Stimulated activated memory B cell treated with anti-CD40 and anti-IgM and Interleukin-4, amounts not matched to agents 10 μg/mL and 1 μg/mL and 100 μg/mL, for 72 hours (primary cell): Measurements from ENCODE around the gene COPG1.
A peak's percentile ranks its signal among the peaks of the same experiment; 100 is the strongest.

ENCODE experiments used
- ATAC-seq: fragments of 150-1000 bp; cut with Tn5 transposase; 2 replicates; pipeline ENCODE4 v1.10.0; 2021
- H3K27ac Mint-ChIP-seq: one replicate; pipeline ENCODE4 v1.8.0; 2022; ENCODE audit warnings: mild to moderate bottlenecking, mixed read lengths
- H3K27me3 Mint-ChIP-seq: one replicate; pipeline ENCODE4 v1.8.0; 2022; ENCODE audit warnings: mixed read lengths
- H3K36me3 Mint-ChIP-seq: one replicate; pipeline ENCODE4 v1.8.0; 2022; ENCODE audit warnings: mixed read lengths
- H3K4me1 Mint-ChIP-seq: one replicate; pipeline ENCODE4 v1.8.0; 2022; ENCODE audit warnings: mixed read lengths
- H3K4me3 Mint-ChIP-seq: one replicate; pipeline ENCODE4 v1.8.0; 2022; ENCODE audit warnings: mild to moderate bottlenecking, moderate library complexity, mixed read lengths
- H3K9me3 Mint-ChIP-seq: one replicate; pipeline ENCODE4 v1.8.0; 2022; ENCODE audit warnings: mixed read lengths

Gene COPG1

GRCh38 chr3:129312021-129312639 is 62.7 kb downstream of the COPG1 start:
- H3K9me3 Mint-ChIP-seq = no peaks in the 10 kb centered on the region
- H3K4me1 Mint-ChIP-seq = peaks cover 11% of the 10 kb centered on the region
- H3K27me3 Mint-ChIP-seq = peaks cover 1% of the 10 kb centered on the region
- ATAC-seq = no peak
- H3K4me3 Mint-ChIP-seq = no peak overlapping the region
- no peaks in the 10 kb centered on the region for H3K36me3 Mint-ChIP-seq
- H3K27ac Mint-ChIP-seq = no peak overlapping the region

- no peak overlapping the region for H3K27ac Mint-ChIP-seq
- peaks cover 11% of the 10 kb centered on the region for H3K4me1 Mint-ChIP-seq
- H3K27me3 Mint-ChIP-seq = peaks cover 9% of the 10 kb centered on the region
- no peak for ATAC-seq
- no peaks in the 10 kb centered on the region for H3K9me3 Mint-ChIP-seq
- no peak overlapping the region for H3K4me3 Mint-ChIP-seq
- no peaks in the 10 kb centered on the region for H3K36me3 Mint-ChIP-seq
Observed at GRCh38 chr3:129312671-129313414, 63.4 kb downstream of the COPG1 start.

- H3K4me3 Mint-ChIP-seq = no peak overlapping the region
- no peaks in the 10 kb centered on the region for H3K36me3 Mint-ChIP-seq
- ATAC-seq = no peak
- H3K27ac Mint-ChIP-seq = no peak overlapping the region
- H3K27me3 Mint-ChIP-seq = peaks cover 14% of the 10 kb centered on the region
- peaks cover 11% of the 10 kb centered on the region for H3K4me1 Mint-ChIP-seq
- H3K9me3 Mint-ChIP-seq = no peaks in the 10 kb centered on the region
Observed at GRCh38 chr3:129313415-129313664, 63.9 kb downstream of the COPG1 start.

GRCh38 chr3:129313665-129314385 is 64.4 kb downstream of the COPG1 start:
- peaks cover 18% of the 10 kb centered on the region for H3K27me3 Mint-ChIP-seq
- ATAC-seq = no peak

GRCh38 chr3:129314386-129315222 is 65.2 kb downstream of the COPG1 start:
- peak; percentile 31 for ATAC-seq
- Mint-ChIP-seq H3K4me3 (peak overlapping the region; percentile 76), H3K4me1 (peaks cover 15% of the 10 kb centered on the region), H3K27ac (no peak overlapping the region), H3K9me3 (no peaks in the 10 kb centered on the region), H3K36me3 (no peaks in the 10 kb centered on the region), H3K27me3 (peaks cover 22% of the 10 kb centered on the region)

More at GRCh38 chr3:129313665-129314385, 64.4 kb downstream of the COPG1 start:
- peak overlapping the region; percentile 15 for H3K4me3 Mint-ChIP-seq
- no peaks in the 10 kb centered on the region for H3K36me3 Mint-ChIP-seq
- no peak overlapping the region for H3K27ac Mint-ChIP-seq
- H3K4me1 Mint-ChIP-seq = peaks cover 14% of the 10 kb centered on the region
- no peaks in the 10 kb centered on the region for H3K9me3 Mint-ChIP-seq

- Mint-ChIP-seq H3K27me3 (peaks cover 22% of the 10 kb centered on the region), H3K36me3 (no peaks in the 10 kb centered on the region), H3K4me1 (peaks cover 15% of the 10 kb centered on the region), H3K27ac (peak overlapping the region; percentile 60), H3K4me3 (peak overlapping the region; percentile 84), H3K9me3 (no peaks in the 10 kb centered on the region)
- peak; percentile 10 for ATAC-seq
Observed at GRCh38 chr3:129315223-129315997, 66.0 kb downstream of the COPG1 start.

GRCh38 chr3:129315998-129316247 is 66.5 kb downstream of the COPG1 start:
- ATAC-seq = no peak
- Mint-ChIP-seq H3K9me3 (no peaks in the 10 kb centered on the region), H3K4me3 (peak overlapping the region; percentile 84), H3K36me3 (no peaks in the 10 kb centered on the region), H3K27me3 (peaks cover 22% of the 10 kb centered on the region), H3K27ac (peak overlapping the region; percentile 60), H3K4me1 (peaks cover 15% of the 10 kb centered on the region)

- Mint-ChIP-seq H3K4me3 (peak overlapping the region; percentile 67), H3K36me3 (no peaks in the 10 kb centered on the region), H3K27me3 (peaks cover 22% of the 10 kb centered on the region), H3K4me1 (peaks cover 15% of the 10 kb centered on the region), H3K9me3 (no peaks in the 10 kb centered on the region), H3K27ac (peak overlapping the region; percentile 60)
- peak; percentile 59 for ATAC-seq
Observed at GRCh38 chr3:129316248-129317013, 67.0 kb downstream of the COPG1 start.

GRCh38 chr3:129317014-129317771 is 67.8 kb downstream of the COPG1 start:
- Mint-ChIP-seq H3K27me3 (peaks cover 22% of the 10 kb centered on the region), H3K36me3 (no peaks in the 10 kb centered on the region), H3K27ac (no peak overlapping the region), H3K4me3 (peak overlapping the region; percentile 41), H3K4me1 (peaks cover 15% of the 10 kb centered on the region), H3K9me3 (no peaks in the 10 kb centered on the region)
- no peak for ATAC-seq

- Mint-ChIP-seq H3K27me3 (peaks cover 22% of the 10 kb centered on the region), H3K9me3 (no peaks in the 10 kb centered on the region), H3K4me3 (no peak overlapping the region), H3K27ac (no peak overlapping the region), H3K4me1 (peaks cover 15% of the 10 kb centered on the region), H3K36me3 (no peaks in the 10 kb centered on the region)
- no peak for ATAC-seq
Observed at GRCh38 chr3:129317848-129318247, 68.4 kb downstream of the COPG1 start.

- Mint-ChIP-seq H3K9me3 (no peaks in the 10 kb centered on the region), H3K4me3 (no peak overlapping the region), H3K27me3 (peaks cover 22% of the 10 kb centered on the region), H3K4me1 (peaks cover 12% of the 10 kb centered on the region), H3K27ac (no peak overlapping the region), H3K36me3 (no peaks in the 10 kb centered on the region)
- ATAC-seq = no peak
Observed at GRCh38 chr3:129318921-129319320, 69.5 kb downstream of the COPG1 start.

- Mint-ChIP-seq H3K9me3 (no peaks in the 10 kb centered on the region), H3K36me3 (no peaks in the 10 kb centered on the region)
- ATAC-seq = no peak
Observed at GRCh38 chr3:129320261-129320660, 70.9 kb downstream of the COPG1 start.

GRCh38 chr3:129320825-129321487 is 71.5 kb downstream of the COPG1 start:
- ATAC-seq = no peak
- no peak overlapping the region for H3K27ac Mint-ChIP-seq
- peaks cover 22% of the 10 kb centered on the region for H3K27me3 Mint-ChIP-seq
- no peaks in the 10 kb centered on the region for H3K36me3 Mint-ChIP-seq
- H3K9me3 Mint-ChIP-seq = no peaks in the 10 kb centered on the region
- H3K4me1 Mint-ChIP-seq = peaks cover 5% of the 10 kb centered on the region
- H3K4me3 Mint-ChIP-seq = no peak overlapping the region

More at GRCh38 chr3:129320261-129320660, 70.9 kb downstream of the COPG1 start:
- Mint-ChIP-seq H3K27ac (no peak overlapping the region), H3K4me1 (peaks cover 5% of the 10 kb centered on the region), H3K4me3 (no peak overlapping the region), H3K27me3 (peaks cover 22% of the 10 kb centered on the region)
